Smooth muscle cell (in vitro differentiated cells): ENCODE data around the gene AHCTF1. TPM values are rescaled to one million over a fixed set of nuclear protein-coding genes. Genes with fewer than 3 reads are reported as not detected.
"Not testable (repeated sequence)": the region's sequence is repeated elsewhere in the genome, so short reads cannot be mapped to it uniquely, and the experiment has no call there.

ENCODE experiments used
- DNase-seq: peaks from one replicate; lab custom pipeline; 2025; ENCODE audit not compliant: unreplicated experiment; lab: John Stamatoyannopoulos, UW
- H2AFZ ChIP-seq: fragments of 200-600 bp; sonication (generic); 2 replicates; pipeline ENCODE4 v1.6.0; 2016; ENCODE audit warnings: antibody characterized with exemption, low read depth, mild to moderate bottlenecking
- H3F3A ChIP-seq: fragments of 200-600 bp; sonication (generic); 2 replicates; pipeline ENCODE4 v1.6.0; 2017; ENCODE audit warnings: antibody characterized with exemption, low read depth
- H3K27ac ChIP-seq: fragments of 200-600 bp; sonication (generic); 2 replicates; pipeline ENCODE4 v1.5.1; 2016; ENCODE audit warnings: low read depth, mild to moderate bottlenecking
- H3K27me3 ChIP-seq: fragments of 200-600 bp; sonication (generic); 2 replicates; pipeline ENCODE4 v1.6.1; 2016; ENCODE audit warnings: low read depth, mild to moderate bottlenecking
- H3K36me3 ChIP-seq: fragments of 200-600 bp; sonication (generic); 2 replicates; pipeline ENCODE4 v1.5.1; 2016; ENCODE audit warnings: low read depth
- H3K4me1 ChIP-seq: fragments of 200-600 bp; sonication (generic); 2 replicates; pipeline ENCODE4 v1.5.1; 2016; ENCODE audit warnings: low read depth
- H3K4me2 ChIP-seq: fragments of 200-600 bp; sonication (generic); 2 replicates; pipeline ENCODE4 v1.6.0; 2016; ENCODE audit warnings: mild to moderate bottlenecking
- H3K4me3 ChIP-seq: fragments of 200-600 bp; sonication (generic); 2 replicates; pipeline ENCODE4 v1.5.1; 2016; ENCODE audit warnings: mild to moderate bottlenecking
- H3K79me2 ChIP-seq: fragments of 200-600 bp; sonication (generic); 2 replicates; pipeline ENCODE4 v1.6.0; 2016; ENCODE audit warnings: low read depth, mild to moderate bottlenecking
- H3K9ac ChIP-seq: fragments of 200-600 bp; sonication (generic); 2 replicates; pipeline ENCODE4 v1.6.0; 2016; ENCODE audit warnings: low read depth
- H3K9me3 ChIP-seq: fragments of 200-600 bp; sonication (generic); replicated peaks from 2 replicates; pipeline ENCODE4 v1.5.1; 2016; ENCODE audit warnings: low read depth
- H4K20me1 ChIP-seq: fragments of 200-600 bp; sonication (generic); 2 replicates; pipeline ENCODE4 v1.6.0; 2016; ENCODE audit warnings: low read depth
- CTCF ChIP-seq: fragments of 200-600 bp; sonication (generic); IDR thresholded peaks from 2 replicates; pipeline ENCODE4 v1.5.1; 2017; ENCODE audit warnings: borderline replicate concordance, mild to moderate bottlenecking, antibody characterized with exemption; ENCODE audit not compliant: insufficient read depth, poor library complexity, severe bottlenecking
- WGBS: methylation state at CpG from one replicate; pipeline ENCODE4 v1.1.7; 2016; ENCODE audit warnings: low lambda C conversion rate; 5-methylcytosine and 5-hydroxymethylcytosine counted together
- polyA plus RNA-seq: library from polyadenylated mRNA; unstranded; fragments of >200 nt; fragmentation: Nextera tagmentation; extraction: Ambion mirVana; gene quantifications from 2 replicates; pipeline ENCODE4 v1.2.1, GENCODE V29; 2016
- total RNA-seq: library from RNA; depleted of rRNA; stranded (reverse); fragments of >200 nt; gene quantifications from 2 replicates; pipeline ENCODE4 v1.2.3, GENCODE V29; 2014

The AHCTF1 gene
- total and polyA plus RNA-seq, 2 experiments from 2014 or later, result 7.2 to 34.0 TPM

- no peaks in the 10 kb centered on the region for H3K4me1 ChIP-seq
- H3K9me3 ChIP-seq, result no peaks in the 10 kb centered on the region
- H2AFZ ChIP-seq, result no peak overlapping the region
- no peaks in the 10 kb centered on the region for H3K27me3 ChIP-seq
- no peak overlapping the region for H3K4me3 ChIP-seq
- no peak for TF ChIP-seq CTCF
- H3K36me3 ChIP-seq, result peaks cover 22% of the 10 kb centered on the region
- no peaks in the 10 kb centered on the region for H3K79me2 ChIP-seq
- no peak overlapping the region for H3K27ac ChIP-seq
- 97% methylated on average over 5 of the region's 5 CpGs for WGBS
- no peak overlapping the region for H3K4me2 ChIP-seq
- H3F3A ChIP-seq, result no peaks in the 10 kb centered on the region
- no peak overlapping the region for H3K9ac ChIP-seq
- H4K20me1 ChIP-seq, result peaks cover 12% of the 10 kb centered on the region
- no peak for DNase-seq
Observed at GRCh38 chr1:246843876-246844275, 87.9 kb downstream of the AHCTF1 start.

DNA sequence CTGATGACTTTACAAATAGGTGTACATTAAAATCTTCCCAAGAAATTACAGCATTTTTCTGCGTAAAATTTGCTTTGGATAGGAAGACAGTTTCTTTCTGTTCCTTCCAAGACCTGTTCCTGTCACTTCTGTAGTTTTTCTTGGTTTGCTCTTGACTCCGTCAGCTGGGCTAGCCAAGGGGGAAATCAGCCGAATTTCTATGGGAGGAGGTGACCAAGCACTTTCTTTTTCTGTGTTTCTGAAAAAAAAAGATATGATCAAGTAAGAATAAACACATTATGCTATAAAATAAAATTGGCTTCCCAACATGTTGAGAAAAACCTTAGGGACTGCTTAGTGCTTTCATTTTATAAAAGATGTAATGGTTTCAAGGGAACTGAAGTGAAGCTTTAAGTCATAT, 91.0 kb downstream of the AHCTF1 start:
- not testable (repeated sequence) for H3K4me2 ChIP-seq, H3F3A ChIP-seq, H2AFZ ChIP-seq, H3K79me2 ChIP-seq, H3K27ac ChIP-seq, H3K4me1 ChIP-seq, H3K9ac ChIP-seq, H3K27me3 ChIP-seq, H3K9me3 ChIP-seq, H3K4me3 ChIP-seq, H4K20me1 ChIP-seq, DNase-seq
- H3K36me3 ChIP-seq, result peaks cover 14% of the 10 kb centered on the region
- WGBS, result 98% methylated on average over 3 of the region's 3 CpGs

- Histone ChIP-seq H3K79me2 (no peaks in the 10 kb centered on the region), H3K4me2 (no peak overlapping the region), H3F3A (no peaks in the 10 kb centered on the region), H3K4me3 (no peak overlapping the region), H3K9ac (no peak overlapping the region), H3K27me3 (no peaks in the 10 kb centered on the region), H4K20me1 (no peaks in the 10 kb centered on the region), H3K27ac (no peak overlapping the region), H3K4me1 (no peaks in the 10 kb centered on the region), H2AFZ (no peak overlapping the region), H3K9me3 (no peaks in the 10 kb centered on the region), H3K36me3 (peaks cover 9% of the 10 kb centered on the region)
- no peak for DNase-seq
- WGBS, result 94% methylated on average over 2 of the region's 2 CpGs
- no peak for TF ChIP-seq CTCF
Observed at GRCh38 chr1:246838118-246838456, 93.7 kb downstream of the AHCTF1 start.

DNA sequence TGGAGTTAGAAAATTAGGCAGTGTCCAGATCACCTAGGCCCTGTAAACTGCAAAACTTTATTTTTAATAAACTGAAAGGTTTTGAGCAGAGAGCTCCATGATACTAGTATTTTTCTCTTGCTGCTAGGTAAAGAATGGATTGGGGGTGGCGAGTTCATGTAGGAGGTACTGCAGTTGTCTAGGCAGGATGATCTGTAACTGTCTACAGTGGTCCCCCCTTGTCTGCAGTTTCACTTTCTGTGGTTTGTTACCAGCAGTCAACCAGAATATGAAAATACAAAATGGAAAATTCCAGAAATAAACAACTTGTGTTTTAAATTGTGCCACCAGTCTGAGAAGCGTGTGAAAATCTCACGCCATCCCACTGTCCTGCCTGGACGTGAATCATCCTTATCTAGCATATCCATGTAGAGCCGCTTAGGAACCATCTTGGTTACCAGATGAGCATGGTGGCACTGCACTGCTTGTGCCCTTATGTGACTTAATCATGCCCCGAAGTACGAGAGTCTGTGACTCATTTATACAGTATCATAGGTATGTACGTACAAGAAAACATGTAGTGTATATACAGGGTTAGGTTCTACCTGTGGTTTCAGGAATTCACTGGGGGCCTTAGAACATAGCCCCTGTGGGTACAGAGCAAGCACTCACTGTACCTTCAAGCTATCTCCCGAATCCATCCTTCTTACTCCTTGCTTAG, 94.2 kb downstream of the AHCTF1 start:
- no peak overlapping the region for H3K9ac ChIP-seq

More for the DNA sequence above, 94.2 kb downstream of the AHCTF1 start:
- Histone ChIP-seq H3K4me2 (no peak overlapping the region), H3K27ac (no peak overlapping the region), H3K4me1 (no peaks in the 10 kb centered on the region), H3K27me3 (no peaks in the 10 kb centered on the region), H3K9me3 (no peaks in the 10 kb centered on the region), H3K36me3 (peaks cover 7% of the 10 kb centered on the region), H3F3A (no peaks in the 10 kb centered on the region), H2AFZ (no peak overlapping the region), H4K20me1 (no peaks in the 10 kb centered on the region), H3K79me2 (no peaks in the 10 kb centered on the region), H3K4me3 (no peak overlapping the region)
- DNase-seq, result no peak
- no peak for TF ChIP-seq CTCF
- 87% methylated on average over 9 of the region's 9 CpGs for WGBS
